Measurements from ENCODE around the gene NR1I3. TPM values are rescaled to one million over a fixed set of nuclear protein-coding genes. Genes with fewer than 3 reads are reported as not detected.
A peak's percentile ranks its signal among the peaks of the same experiment; 100 is the strongest.
"Not testable (repeated sequence)": the region's sequence is repeated elsewhere in the genome, so short reads cannot be mapped to it uniquely, and the experiment has no call there.

NR1I3 gene
- not detected in 2 replicates for total RNA-seq

GRCh38 chr1:161238039-161238473, at the start of gene NR1I3:
TSS of gene NR1I3 (minus strand) at chr1:161238203. CDS start at chr1:161236565, 1,638 bp downstream.
- no peak for DNase-seq (ENCODE audit: extremely low read depth, low read depth, low spot score)

DNA sequence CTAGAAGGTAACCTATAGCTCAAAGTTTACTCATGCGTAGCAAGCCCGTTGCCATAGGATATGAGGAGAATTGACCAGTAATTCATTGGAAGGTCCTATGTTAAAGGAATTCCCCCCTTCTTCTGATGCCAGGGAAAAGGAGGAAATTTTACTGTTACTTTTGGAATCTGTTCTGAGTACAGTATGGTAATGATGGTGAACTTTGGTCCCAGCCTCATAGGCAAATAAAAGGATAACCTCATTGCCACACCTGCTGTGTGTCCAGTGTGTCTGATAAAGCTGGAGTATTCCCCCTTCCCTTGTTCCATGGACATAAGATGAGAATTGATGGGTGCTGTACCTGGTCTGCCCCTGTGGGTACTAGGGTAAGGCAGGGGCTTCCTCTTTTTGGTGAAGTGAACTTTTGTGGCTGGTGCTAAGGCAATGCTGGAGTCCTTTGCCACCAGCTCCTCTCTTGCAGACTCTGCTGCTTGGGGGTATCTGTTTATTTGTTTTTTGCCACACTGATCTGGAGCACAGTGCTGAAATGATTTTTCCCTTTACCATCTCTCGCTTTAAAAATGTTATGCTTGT, 49.6 kb upstream of the NR1I3 start:
- DNase-seq (ENCODE audit: extremely low read depth, low read depth, low spot score): no peak

DNA sequence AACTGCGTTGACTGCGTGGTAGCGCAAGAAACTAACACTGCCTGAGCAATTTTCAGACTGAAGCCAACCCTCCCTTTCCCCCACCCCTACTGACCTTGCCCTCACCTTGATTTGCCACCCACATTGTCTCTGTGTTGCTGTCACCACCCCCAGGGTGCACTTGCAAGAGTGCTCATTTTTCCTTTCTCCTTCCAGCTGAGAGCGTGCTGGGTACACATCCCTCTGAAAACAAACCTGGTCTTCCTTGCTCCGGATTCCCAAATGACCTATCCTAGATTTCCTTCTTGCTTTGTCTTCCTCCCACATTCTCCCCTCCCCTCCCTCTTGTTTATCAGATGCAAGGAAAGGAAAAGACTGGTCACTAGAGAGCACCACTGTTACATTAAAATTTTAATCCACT, 47.5 kb upstream of the NR1I3 start:
- no peak for DNase-seq (ENCODE audit: extremely low read depth, low read depth, low spot score)

GRCh38 chr1:161285113-161285512, 47.1 kb upstream of the NR1I3 start:
- DNase-seq (ENCODE audit: extremely low read depth, low read depth, low spot score): no peak

DNA sequence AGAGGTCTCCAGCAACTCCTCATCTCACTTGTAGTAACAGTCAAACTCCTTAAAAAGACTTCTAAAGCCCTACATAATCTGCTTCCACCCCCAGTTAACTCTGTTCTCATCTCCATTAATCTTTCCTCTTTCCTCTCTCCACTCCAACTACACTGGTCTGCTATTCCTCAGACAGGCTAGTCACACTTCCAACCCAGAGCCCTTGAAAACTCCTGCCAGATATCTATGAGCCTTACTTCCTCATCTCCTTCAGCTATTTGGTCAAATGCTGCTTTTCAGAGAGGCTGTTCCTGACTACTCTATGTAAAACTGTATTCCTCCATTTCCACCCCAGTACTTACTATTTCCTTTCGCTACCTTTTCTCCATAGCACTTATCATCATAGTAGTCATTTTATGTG, 45.0 kb upstream of the NR1I3 start:
- DNase-seq (ENCODE audit: extremely low read depth, low read depth, low spot score): no peak

DNA sequence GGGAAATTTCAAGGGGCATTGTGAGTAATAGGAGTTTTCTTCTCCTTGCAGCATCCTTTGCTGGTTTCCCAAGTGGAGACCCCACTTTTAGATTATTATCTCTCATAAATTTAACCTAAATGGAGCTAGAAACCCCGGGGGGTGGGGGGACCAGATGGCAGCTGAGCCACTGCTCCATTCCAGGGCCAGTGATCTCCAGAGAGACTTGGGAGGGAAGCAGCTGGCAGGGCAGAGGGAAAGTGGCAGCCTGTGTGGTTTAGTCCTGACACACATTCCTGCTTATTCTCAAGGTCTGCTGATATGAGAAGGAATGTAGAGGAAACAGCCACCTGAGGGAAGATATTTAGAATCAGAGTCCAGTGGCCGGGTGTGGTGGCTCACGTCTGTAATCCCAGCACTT, 36.9 kb upstream of the NR1I3 start:
- DNase-seq (ENCODE audit: extremely low read depth, low read depth, low spot score): no peak

DNA sequence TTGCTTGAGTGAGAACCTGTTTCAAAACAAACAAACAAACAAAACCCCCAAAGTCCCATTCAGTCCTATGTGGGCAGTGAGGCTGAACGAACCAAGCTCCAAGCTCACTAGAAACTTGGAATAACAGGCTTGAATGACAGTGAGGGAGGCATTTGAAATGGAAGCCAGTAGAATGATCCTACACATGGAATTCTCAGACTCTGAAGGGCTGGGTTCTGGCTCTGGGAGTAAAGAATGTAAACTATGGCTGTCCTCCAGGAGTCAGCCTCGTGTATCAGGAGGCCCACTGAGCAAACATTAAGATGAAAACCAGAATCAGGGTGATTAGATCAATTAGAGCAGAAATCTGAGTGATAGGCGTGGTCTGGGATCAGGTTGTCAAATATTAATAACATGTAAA, 35.4 kb upstream of the NR1I3 start:
- no peak for DNase-seq (ENCODE audit: extremely low read depth, low read depth, low spot score)

DNA sequence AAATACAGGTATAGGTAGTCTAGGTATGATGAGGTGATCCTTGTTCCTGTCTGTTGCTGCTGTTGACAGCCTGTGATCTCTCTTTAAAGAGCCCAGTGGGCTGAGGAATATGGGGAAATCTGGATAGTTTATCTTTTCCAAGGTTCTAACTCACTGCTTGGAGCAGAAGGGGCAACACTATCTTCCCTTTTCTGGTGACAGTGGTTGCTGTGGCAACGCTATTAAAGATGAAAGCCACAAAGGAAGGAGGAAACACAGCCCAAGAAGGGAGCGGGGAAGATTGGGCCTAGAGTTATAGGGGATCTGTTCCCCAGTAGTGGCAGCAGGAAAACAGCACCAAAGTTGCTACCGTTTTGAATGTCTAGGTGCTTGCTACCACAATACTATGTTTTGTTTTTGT, 29.3 kb upstream of the NR1I3 start:
- DNase-seq (ENCODE audit: extremely low read depth, low read depth, low spot score): no peak

- no peak for DNase-seq (ENCODE audit: extremely low read depth, low read depth, low spot score)
These were observed 28.8 kb upstream of the NR1I3 start for GRCh38 chr1:161266836-161267235.

DNA sequence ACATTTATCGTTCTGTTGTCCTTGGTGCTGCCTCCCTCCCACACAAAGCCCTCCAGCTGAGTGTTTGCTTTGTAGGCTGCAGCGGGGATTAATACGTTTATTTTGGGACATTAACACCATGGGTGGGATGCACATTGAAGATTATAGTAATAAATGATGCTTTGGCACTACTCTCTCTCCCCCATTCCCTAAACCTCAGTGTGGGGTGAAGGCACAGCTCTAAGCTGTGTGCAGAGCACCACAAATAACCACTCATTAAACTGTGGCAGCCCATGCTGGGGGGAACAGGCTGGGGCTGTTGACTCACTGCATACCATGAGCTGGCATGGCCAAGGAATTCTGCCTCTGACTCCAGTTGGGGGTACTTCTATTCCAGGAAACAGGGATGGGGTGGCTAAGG, 28.2 kb upstream of the NR1I3 start:
- no peak for DNase-seq (ENCODE audit: extremely low read depth, low read depth, low spot score)

GRCh38 chr1:161265305-161265704, 27.3 kb upstream of the NR1I3 start:
- DNase-seq (ENCODE audit: extremely low read depth, low read depth, low spot score): no peak

DNA sequence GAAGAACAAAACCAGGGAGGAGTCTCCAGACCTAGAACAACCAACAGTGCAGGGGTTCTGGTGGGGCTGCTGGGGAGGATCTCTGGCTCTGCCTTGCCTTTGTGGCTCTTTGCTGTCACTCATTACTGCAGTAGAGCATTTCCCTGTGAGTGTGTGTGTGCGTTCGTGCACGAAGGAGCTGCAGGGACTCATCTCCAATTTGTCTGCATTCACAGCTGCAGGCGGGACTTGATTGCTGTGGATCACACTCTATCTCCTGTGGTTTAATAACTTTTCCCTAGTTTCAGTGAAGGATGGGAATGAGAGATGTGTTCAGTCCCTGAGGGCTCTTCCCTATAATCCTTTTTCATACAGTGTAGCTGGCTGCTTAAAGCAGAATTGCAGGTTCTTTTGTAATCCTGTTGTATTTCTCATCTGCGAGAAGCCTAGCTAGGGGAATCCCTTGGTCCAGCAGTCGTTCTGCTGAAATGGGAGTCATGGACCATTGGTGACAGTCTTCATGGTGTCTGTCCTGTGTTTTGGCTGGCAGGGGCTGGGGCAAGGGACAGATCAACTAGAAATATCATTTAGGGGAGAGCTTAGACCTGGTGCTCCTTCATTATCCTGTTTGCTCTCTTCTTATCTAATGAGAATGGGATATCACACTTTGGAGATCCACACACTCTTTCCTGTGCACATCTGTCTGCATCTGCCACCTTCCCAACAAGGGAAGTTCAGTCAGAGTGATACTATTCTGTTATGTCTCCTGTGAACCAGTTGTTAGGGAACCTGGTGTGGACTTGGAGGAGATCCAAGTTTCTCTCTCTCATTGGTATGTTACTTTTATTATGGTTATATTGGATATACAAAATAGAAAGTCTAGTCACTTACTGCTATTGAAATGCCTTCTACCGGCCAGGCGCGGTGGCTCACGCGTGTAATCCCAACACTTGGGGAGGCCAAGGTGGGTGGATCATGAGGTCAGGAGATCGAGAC, 23.5 kb upstream of the NR1I3 start:
- no peak for DNase-seq (ENCODE audit: extremely low read depth, low read depth, low spot score)

DNA sequence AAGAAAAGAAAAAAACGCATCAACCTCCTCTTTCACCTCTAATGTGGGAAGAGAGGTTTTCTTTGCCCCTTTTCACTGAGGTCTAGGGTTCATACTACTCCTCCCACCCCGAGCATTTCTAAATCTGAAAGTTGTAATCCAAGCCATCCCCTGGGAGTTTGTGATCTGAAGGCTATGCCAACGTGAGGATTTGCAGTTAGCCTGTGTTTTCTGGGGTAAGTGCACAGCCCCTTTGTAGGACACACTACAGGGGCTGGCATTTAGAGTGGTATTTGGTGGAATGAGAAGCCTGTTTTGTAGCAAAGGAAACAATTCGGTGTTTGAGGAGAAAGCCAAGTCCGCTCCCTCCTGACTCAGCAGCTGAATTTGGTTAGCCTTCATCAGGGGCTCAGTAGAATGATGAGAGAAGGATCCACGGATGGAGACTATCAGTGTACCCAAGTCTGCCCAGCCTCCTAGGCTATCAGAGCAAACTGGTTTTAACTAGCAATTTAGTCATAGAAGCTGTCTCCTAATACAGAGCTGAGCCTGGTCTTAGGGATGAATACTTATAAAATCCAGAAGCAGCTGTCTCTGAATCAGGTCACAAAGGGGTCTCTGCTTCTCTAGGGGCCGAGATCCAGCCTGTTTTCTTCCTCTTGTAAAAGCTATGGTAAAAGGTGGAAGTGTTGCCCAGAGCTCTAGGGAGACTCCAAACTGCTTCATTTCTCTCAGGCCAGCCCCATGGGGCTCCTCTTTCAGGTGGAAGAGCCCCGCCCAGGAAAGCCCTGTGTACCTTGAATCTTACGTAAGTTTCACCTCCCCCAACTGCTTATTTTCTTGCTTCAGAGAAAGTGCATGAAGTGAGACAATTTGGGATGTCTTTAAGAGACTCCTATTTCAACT, 22.6 kb upstream of the NR1I3 start:
- no peak for DNase-seq (ENCODE audit: extremely low read depth, low read depth, low spot score)

DNA sequence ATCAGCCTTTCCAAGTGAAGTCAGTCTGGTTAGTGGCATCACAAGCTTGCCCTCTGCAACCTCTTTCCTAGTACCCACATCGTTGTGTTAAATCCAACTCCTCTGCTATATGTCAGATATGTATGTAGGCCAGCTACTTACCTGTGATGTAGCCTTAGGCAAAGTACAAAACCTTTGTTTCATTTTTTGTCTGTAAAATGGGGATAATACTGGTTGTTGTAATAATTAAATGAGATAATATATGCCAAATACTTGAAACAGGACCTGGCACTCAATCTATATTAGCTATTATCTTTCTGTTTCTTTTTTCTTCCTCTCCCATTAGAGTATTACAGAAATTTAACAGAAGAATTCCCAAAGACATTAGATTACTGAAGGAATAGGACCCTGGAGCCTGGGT, 21.8 kb upstream of the NR1I3 start:
- DNase-seq (ENCODE audit: extremely low read depth, low read depth, low spot score): no peak

GRCh38 chr1:161259345-161259702, 21.3 kb upstream of the NR1I3 start:
- DNase-seq (ENCODE audit: extremely low read depth, low read depth, low spot score): no peak

- peak; percentile 5 for DNase-seq (ENCODE audit: extremely low read depth, low read depth, low spot score)
These were observed 20.7 kb upstream of the NR1I3 start, which contains the start of gene PCP4L1 for GRCh38 chr1:161258439-161259344. TSS of gene PCP4L1 (plus strand) at chr1:161258745. CDS start at chr1:161258975, 230 bp downstream.

DNA sequence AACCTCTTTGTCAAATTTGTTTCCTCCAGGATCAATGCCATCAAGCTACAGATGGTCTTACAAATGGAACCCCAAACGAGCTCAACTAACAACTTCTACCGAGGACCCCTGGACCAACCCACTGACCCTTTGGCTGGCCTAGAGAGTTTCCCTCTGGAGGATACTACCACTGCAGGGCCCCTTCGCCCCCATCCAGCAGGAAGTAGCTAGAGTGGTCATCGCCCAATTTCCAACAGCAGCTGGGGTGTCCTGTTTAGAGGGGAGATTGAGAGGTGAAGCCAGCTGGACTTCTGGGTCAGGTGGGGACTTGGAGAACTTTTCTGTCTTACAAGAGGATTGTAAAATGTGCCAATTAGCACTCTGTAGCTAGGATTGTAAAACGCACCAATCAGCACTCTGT, 19.1 kb upstream of the NR1I3 start:
- DNase-seq (ENCODE audit: extremely low read depth, low read depth, low spot score): not testable (repeated sequence)

DNA sequence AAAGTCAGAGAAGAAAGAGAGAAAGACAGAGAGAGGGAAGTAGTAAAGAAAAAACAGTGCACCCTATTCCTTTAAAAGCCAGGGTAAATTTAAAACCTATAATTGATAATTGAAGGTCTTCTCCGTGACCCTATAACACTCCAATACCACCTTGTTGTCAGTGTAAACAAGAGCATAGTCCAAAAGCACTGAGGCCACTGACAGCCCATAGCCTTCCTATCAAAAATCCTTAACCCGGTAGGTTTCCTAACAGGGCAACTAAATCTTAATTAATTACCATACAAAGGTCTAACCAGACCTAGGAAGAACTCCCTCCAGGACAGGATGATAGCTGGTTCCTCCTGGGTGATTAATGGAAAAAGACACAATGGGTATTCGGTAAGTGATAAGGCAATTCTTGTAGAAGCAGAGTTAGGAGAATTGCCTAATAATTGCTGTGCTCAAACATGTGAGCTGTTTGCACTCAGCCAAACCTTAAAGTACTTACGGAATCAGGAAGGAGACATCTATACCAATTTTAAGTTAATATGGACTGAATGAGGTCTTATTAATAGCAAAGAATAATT, 18.0 kb upstream of the NR1I3 start:
- not testable (repeated sequence) for DNase-seq (ENCODE audit: extremely low read depth, low read depth, low spot score)

DNA sequence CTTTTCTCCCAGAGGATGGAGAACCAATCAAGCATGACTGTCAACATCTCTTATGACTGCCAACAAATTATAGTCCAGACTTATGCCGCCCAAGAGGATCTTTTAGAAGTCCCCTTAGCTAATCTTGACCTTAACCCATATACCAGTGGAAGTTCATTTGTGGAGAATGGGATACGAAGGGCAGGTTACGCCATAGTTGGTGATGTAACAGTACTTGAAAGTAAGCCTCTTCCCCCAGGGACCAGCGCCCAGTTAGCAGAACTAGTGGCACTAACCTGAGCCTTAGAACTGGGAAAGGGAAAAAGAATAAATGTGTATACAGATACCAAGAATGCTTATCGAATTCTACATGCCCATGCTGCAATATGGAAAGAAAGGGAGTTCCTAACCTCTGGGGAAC, 17.3 kb upstream of the NR1I3 start:
- not testable (repeated sequence) for DNase-seq (ENCODE audit: extremely low read depth, low read depth, low spot score)

GRCh38 chr1:161251579-161251978, 13.6 kb upstream of the NR1I3 start:
- DNase-seq (ENCODE audit: extremely low read depth, low read depth, low spot score): no peak

All from glomerular endothelial cell (primary cell).